Stimulated activated effector memory CD8-positive, alpha-beta T cell treated with anti-CD3 and anti-CD28 coated beads, Interleukin-12 subunit alpha, Interleukin-12 subunit beta, amount 100 ng/mL, for 72 hours (primary cell): ENCODE results near the gene TTLL4.
"Not testable (repeated sequence)": the region's sequence is repeated elsewhere in the genome, so short reads cannot be mapped to it uniquely, and the experiment has no call there.

Experiments used
- ATAC-seq: fragments of 150-1000 bp; cut with Tn5 transposase; 2 replicates; pipeline ENCODE4 v1.10.0; 2021
- DNase-seq, 2 donors: peaks; one replicate each; pipeline ENCODE4 v3.0.0; 2021 to 2022; ENCODE audit warnings: low spot score in 2 of 2
- H3K27ac Mint-ChIP-seq: one replicate; pipeline ENCODE4 v1.8.0; 2022; ENCODE audit warnings: mild to moderate bottlenecking, mixed read lengths
- H3K36me3 Mint-ChIP-seq: one replicate; pipeline ENCODE4 v1.8.0; 2022; ENCODE audit warnings: mild to moderate bottlenecking, mixed read lengths
- H3K4me1 Mint-ChIP-seq: one replicate; pipeline ENCODE4 v1.8.0; 2022; ENCODE audit warnings: mixed read lengths
- H3K4me3 Mint-ChIP-seq: one replicate; pipeline ENCODE4 v1.8.0; 2022; ENCODE audit warnings: mild to moderate bottlenecking, mixed read lengths
- H3K9me3 Mint-ChIP-seq: one replicate; pipeline ENCODE4 v1.8.0; 2022; ENCODE audit warnings: mixed read lengths

TTLL4 gene, protein sequence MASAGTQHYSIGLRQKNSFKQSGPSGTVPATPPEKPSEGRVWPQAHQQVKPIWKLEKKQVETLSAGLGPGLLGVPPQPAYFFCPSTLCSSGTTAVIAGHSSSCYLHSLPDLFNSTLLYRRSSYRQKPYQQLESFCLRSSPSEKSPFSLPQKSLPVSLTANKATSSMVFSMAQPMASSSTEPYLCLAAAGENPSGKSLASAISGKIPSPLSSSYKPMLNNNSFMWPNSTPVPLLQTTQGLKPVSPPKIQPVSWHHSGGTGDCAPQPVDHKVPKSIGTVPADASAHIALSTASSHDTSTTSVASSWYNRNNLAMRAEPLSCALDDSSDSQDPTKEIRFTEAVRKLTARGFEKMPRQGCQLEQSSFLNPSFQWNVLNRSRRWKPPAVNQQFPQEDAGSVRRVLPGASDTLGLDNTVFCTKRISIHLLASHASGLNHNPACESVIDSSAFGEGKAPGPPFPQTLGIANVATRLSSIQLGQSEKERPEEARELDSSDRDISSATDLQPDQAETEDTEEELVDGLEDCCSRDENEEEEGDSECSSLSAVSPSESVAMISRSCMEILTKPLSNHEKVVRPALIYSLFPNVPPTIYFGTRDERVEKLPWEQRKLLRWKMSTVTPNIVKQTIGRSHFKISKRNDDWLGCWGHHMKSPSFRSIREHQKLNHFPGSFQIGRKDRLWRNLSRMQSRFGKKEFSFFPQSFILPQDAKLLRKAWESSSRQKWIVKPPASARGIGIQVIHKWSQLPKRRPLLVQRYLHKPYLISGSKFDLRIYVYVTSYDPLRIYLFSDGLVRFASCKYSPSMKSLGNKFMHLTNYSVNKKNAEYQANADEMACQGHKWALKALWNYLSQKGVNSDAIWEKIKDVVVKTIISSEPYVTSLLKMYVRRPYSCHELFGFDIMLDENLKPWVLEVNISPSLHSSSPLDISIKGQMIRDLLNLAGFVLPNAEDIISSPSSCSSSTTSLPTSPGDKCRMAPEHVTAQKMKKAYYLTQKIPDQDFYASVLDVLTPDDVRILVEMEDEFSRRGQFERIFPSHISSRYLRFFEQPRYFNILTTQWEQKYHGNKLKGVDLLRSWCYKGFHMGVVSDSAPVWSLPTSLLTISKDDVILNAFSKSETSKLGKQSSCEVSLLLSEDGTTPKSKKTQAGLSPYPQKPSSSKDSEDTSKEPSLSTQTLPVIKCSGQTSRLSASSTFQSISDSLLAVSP

DNA sequence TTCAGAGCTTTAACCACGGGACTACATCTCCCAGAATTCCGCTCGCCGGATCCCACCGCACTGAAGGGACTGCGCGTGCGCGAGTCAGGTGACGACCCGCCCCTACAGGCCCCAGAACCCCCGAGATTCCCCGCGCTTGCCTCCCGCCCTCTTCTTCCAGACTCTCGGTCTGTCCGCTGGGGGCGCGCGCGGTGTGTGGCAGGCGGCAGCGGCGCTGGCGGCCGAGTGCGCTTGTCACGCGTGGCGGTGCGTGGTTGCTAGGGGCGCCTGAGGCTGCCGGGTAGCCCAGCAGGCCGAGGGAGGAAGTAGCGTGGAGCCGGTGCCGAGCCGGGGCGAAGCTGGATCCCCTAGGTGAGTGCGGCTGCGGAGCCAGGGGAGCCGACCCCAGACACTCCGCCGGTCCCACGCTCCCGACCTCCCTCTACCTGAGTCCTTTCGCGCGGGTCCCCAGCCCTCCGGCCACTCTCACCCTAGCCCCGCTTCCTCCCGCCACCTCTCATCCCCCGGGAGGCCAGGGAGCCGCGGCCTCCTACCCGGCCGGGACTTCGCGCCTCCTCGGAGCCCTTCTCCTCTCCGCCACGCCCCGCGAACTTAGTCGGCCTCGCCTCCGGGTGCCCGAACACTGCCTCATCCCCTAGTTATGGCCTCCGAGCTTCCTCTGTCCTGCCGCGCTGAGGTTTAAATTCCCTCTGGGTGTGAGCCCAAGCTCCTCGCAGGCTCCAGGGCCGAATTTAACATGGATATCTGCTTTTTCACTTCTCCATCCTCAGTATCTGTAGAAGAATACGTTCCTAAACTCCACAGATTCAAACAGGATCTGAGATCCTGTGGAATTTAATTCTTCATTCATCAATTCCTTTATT lies at the start of gene TTLL4:
Gene TTLL4 (plus strand): TSS at position 149 of the 863 bp plus-strand sequence. CDS start 26,842 bp downstream, outside the sequence.
- ATAC-seq (peak; percentile 97), DNase-seq (peak; percentile 97 to 99)
- Mint-ChIP-seq H3K9me3 (no peaks in the 10 kb centered on the region), H3K36me3 (no peaks in the 10 kb centered on the region), H3K4me3 (peak within 1 kb of the TSS; percentile 96), H3K4me1 (peaks cover 21% of the 10 kb centered on the region), H3K27ac (peak within 1 kb of the TSS; percentile 95)

DNA sequence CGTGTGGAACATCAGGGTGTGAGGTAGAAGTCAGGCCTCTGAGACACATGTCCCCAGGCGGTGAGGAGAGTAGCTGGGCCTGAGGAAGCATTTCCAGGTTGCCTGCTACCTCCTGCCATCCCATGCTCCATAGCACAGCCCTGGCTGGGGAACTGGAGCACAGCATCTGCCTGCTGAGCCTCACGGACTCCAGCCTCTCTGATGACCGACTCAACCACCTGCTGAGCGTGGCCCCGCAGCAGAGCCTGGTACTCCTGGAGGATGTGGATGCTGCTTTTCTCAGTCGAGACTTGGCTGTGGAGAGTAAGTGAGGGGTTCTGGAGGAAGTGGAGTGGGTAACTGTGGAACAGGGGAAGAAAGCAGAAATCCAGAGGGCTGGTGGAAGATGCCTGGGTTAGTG lies 48.3 kb upstream of the TTLL4 start:
- Mint-ChIP-seq H3K27ac (no peak overlapping the region), H3K9me3 (no peaks in the 10 kb centered on the region), H3K4me3 (no peak overlapping the region), H3K36me3 (peaks cover 85% of the 10 kb centered on the region), H3K4me1 (peaks cover 38% of the 10 kb centered on the region)
- no peak for DNase-seq
- no peak for ATAC-seq

GRCh38 chr2:218662827-218663226 lies 47.8 kb upstream of the TTLL4 start:
- Mint-ChIP-seq H3K9me3 (no peaks in the 10 kb centered on the region), H3K4me1 (peaks cover 33% of the 10 kb centered on the region), H3K27ac (peak overlapping the region; percentile 61), H3K4me3 (no peak overlapping the region), H3K36me3 (peaks cover 85% of the 10 kb centered on the region)
- DNase-seq (no peak), ATAC-seq (no peak)

DNA sequence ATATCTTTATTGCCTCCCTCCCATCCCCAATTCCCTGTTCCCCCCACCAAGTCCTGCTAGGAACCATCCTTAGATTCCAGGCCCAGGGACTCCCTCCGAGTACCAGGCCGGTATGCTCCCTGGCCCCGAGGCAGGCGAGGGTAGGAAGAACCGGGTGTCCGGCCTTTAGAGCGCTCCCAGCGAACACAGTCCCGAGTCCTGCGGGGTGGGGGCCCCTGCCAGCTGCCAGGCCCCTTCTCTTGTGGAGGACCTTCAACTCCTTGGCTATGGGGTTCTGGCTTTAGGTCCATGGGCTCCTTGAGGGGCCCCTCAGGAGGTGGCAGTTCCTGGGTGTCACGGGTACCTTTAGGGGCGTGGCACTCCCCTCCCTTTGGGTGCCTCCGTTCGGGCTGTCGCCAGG lies 46.7 kb upstream of the TTLL4 start:
- ATAC-seq, result no peak
- Mint-ChIP-seq H3K4me1 (peaks cover 23% of the 10 kb centered on the region), H3K4me3 (no peak overlapping the region), H3K9me3 (no peaks in the 10 kb centered on the region), H3K36me3 (peaks cover 82% of the 10 kb centered on the region), H3K27ac (peak overlapping the region; percentile 56)
- no peak for DNase-seq

GRCh38 chr2:218664653-218665052 lies 46.0 kb upstream of the TTLL4 start:
- no peaks in the 10 kb centered on the region for H3K9me3 Mint-ChIP-seq
- H3K4me3 Mint-ChIP-seq, result no peak overlapping the region
- H3K27ac Mint-ChIP-seq, result peak overlapping the region; percentile 56
- ATAC-seq, result no peak
- peaks cover 18% of the 10 kb centered on the region for H3K4me1 Mint-ChIP-seq
- peaks cover 76% of the 10 kb centered on the region for H3K36me3 Mint-ChIP-seq
- DNase-seq, result no peak

DNA sequence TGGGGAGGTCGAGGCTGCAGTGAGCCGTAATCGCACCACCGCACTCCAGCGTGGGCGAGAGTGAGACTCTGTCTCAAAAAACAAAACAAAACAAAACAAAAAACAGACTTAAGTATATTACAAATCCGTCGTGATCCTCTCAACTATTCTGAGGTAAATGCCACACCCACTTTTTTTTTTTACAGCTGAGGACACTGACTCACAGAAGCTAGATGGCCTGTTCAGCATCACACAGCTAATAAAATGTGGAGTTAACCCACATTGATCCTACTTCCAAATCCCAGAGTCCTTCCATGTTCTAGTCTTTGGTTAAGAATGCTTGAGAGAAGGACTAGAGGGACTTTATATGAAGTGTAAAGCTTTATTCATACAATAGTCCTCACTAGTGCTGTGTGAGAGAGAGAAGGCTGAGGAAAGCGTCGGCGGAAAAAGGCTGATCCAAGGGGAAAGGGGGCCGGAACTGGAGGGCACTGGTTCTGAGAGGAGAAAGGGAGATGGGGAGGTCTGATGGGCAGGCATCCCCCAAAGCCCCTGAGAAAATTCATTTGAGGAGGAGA lies 39.5 kb upstream of the TTLL4 start:
- Mint-ChIP-seq H3K27ac (peak overlapping the region; percentile 99), H3K36me3 (peaks cover 35% of the 10 kb centered on the region), H3K4me3 (peak overlapping the region; percentile 100), H3K9me3 (no peaks in the 10 kb centered on the region), H3K4me1 (peaks cover 23% of the 10 kb centered on the region)
- DNase-seq (no peak), ATAC-seq (peak; percentile 24)

- Mint-ChIP-seq H3K36me3 (peaks cover 28% of the 10 kb centered on the region), H3K4me3 (peak within 1 kb of the TSS; percentile 100)
Observed at GRCh38 chr2:218671654-218672566, 38.7 kb upstream of the TTLL4 start, which contains the start of the genes RNF25 and STK36. Gene RNF25 (minus strand): TSS chr2:218672002. CDS start chr2:218671970, 32 bp downstream. Gene STK36 (plus strand): TSS chr2:218672086. CDS start chr2:218672830, 744 bp downstream.

GRCh38 chr2:218679119-218679518 lies 31.5 kb upstream of the TTLL4 start:
- ATAC-seq, result no peak
- Mint-ChIP-seq H3K27ac (no peak overlapping the region), H3K4me3 (no peak overlapping the region), H3K36me3 (no peaks in the 10 kb centered on the region), H3K9me3 (no peaks in the 10 kb centered on the region), H3K4me1 (no peaks in the 10 kb centered on the region)
- DNase-seq, result no peak

More at GRCh38 chr2:218671654-218672566, 38.7 kb upstream of the TTLL4 start, which contains the start of the genes RNF25 and STK36:
- Mint-ChIP-seq H3K9me3 (no peaks in the 10 kb centered on the region), H3K4me1 (peaks cover 23% of the 10 kb centered on the region), H3K27ac (peak within 1 kb of the TSS; percentile 99)
- DNase-seq (peak; percentile 59 to 89), ATAC-seq (peak; percentile 97)

GRCh38 chr2:218680061-218680460 lies 30.6 kb upstream of the TTLL4 start:
- DNase-seq (no peak), ATAC-seq (no peak)
- Mint-ChIP-seq H3K36me3 (no peaks in the 10 kb centered on the region), H3K27ac (no peak overlapping the region), H3K4me1 (no peaks in the 10 kb centered on the region), H3K4me3 (no peak overlapping the region), H3K9me3 (no peaks in the 10 kb centered on the region)

- H3K9me3 Mint-ChIP-seq, DNase-seq, H3K27ac Mint-ChIP-seq, ATAC-seq, H3K36me3 Mint-ChIP-seq, H3K4me1 Mint-ChIP-seq, H3K4me3 Mint-ChIP-seq: not testable (repeated sequence)
Observed at GRCh38 chr2:218687400-218688060, 23.1 kb upstream of the TTLL4 start.

DNA sequence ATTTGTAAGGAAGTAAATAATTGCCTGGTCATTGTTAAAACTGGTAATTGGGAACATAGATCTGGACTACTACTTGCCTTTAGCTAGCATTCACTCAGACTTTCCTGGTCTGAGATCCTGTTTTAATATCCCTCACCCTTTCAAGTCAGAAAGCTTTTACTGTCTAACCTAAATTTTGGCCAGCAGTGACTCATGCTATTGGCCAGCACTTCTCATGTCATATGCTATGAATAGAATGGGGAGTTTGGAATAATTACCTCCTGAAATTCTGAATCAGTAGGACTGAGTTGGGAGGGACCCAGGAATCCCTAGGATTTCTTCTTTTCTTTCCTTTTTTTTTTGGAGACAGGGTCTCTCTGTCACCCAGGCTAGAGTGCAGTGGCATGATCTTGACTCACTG lies 19.4 kb upstream of the TTLL4 start:
- DNase-seq, result no peak
- no peaks in the 10 kb centered on the region for H3K4me1 Mint-ChIP-seq
- no peaks in the 10 kb centered on the region for H3K36me3 Mint-ChIP-seq
- H3K9me3 Mint-ChIP-seq, result no peaks in the 10 kb centered on the region
- no peak overlapping the region for H3K27ac Mint-ChIP-seq
- H3K4me3 Mint-ChIP-seq, result no peak overlapping the region
- ATAC-seq, result no peak

DNA sequence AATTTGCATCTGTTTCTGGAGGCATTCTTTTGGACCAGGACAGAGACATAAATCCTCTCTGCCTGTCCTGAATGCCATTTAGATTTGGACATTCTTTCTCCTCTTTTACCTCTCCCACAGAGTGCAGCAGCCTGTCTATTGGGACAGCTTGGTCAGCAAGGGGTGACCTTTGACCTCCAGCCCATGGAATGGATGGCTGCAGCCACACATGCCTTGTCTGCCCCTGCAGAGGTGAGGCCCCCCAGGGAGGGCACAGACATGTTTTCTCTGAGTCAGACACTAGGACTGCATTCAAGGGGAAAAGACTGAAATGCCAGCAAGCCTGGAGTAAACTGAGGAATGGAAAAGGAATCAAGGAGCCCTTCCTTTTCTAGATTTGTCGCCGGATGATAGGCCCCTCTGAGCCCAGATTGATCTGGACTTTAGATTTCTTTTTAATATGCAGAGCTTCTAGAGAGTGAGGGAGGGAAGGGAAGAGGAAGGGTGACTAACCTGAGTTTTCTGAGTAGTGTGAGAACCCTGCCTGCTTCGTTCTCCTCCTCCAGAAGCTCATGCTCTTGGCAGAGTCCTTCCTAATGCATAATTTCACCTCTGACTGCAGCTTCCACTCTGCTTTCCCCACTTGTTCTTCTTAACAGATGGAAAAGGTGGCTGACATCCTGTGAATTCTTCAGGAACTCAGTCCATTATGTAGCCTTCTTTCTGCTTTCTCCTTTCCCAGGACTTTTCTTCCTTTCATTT lies 16.1 kb upstream of the TTLL4 start:
- Mint-ChIP-seq H3K36me3 (no peaks in the 10 kb centered on the region), H3K4me1 (no peaks in the 10 kb centered on the region), H3K9me3 (no peaks in the 10 kb centered on the region), H3K27ac (no peak overlapping the region), H3K4me3 (no peak overlapping the region)
- DNase-seq, result no peak
- no peak for ATAC-seq
